Activated T-helper 2 cell treated with anti-CD3 and anti-CD28 coated beads, Interferon-gamma antibody, Interleukin-2, Interleukin-4, amounts not matched to agents 10 μg/mL and 5 μg/mL and 100 μg/mL, durations not matched to agents 14 hours and 24 hours and 36 hours (primary cell): ENCODE results near the gene CAT. TPM values are rescaled to one million over a fixed set of nuclear protein-coding genes. Genes with fewer than 3 reads are reported as not detected.
A peak's percentile ranks its signal among the peaks of the same experiment; 100 is the strongest.

ENCODE experiments used
- DNase-seq: peaks from one replicate; pipeline ENCODE4 v3.0.0; 2021; ENCODE audit warnings: low spot score
- H3K27ac Mint-ChIP-seq: one replicate; pipeline ENCODE4 v1.8.0; 2021; ENCODE audit warnings: mixed read lengths
- H3K27me3 Mint-ChIP-seq: one replicate; pipeline ENCODE4 v1.8.0; 2021; ENCODE audit warnings: low read depth, mixed read lengths
- H3K36me3 Mint-ChIP-seq: one replicate; pipeline ENCODE4 v1.8.0; 2021; ENCODE audit warnings: low read depth, mixed read lengths
- H3K4me1 Mint-ChIP-seq: one replicate; pipeline ENCODE4 v1.8.0; 2021; ENCODE audit warnings: low read depth, mixed read lengths
- H3K4me3 Mint-ChIP-seq: one replicate; pipeline ENCODE4 v1.8.0; 2021; ENCODE audit warnings: low read depth, mild to moderate bottlenecking, moderate library complexity, mixed read lengths
- H3K9me3 Mint-ChIP-seq: one replicate; pipeline ENCODE4 v1.8.0; 2021; ENCODE audit warnings: mixed read lengths
- intact Hi-C: fragments of 100-400 bp; cut with micrococcal nuclease; formaldehyde crosslinking; loops from one replicate; pipeline ENCODE4 v1.15.1; 2023
- total RNA-seq: library from RNA; stranded (reverse); gene quantifications from 2 replicates; pipeline ENCODE4 v1.2.3, GENCODE V29; 2022

The CAT gene
- total RNA-seq, 1 donor from 2014 or later = 33.1 TPM

DNA sequence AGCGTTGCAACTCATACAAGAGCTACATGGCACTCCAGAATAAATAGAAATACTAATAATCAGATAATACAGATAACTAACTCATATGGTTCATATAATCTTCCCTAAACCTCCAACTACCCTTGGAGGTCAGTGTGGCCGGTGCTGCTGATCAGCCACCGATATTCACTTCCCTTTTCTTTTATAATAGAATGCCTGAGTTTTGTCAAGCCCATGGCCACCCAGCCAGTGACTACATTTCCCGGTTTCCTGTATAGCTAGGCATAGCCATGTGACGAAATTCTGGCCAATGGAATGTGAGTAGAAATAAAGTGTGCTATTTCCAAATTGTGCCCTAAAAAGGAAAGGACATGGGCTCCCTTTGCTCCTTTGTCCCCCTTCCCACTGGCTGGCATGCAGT is 5.9 kb upstream of the CAT start:
- no peaks in the 10 kb centered on the region for H3K36me3 Mint-ChIP-seq
- H3K4me3 Mint-ChIP-seq = no peak overlapping the region
- peaks cover 11% of the 10 kb centered on the region for H3K4me1 Mint-ChIP-seq
- intact Hi-C loops = no loop called here
- no peak for DNase-seq
- no peak overlapping the region for H3K27ac Mint-ChIP-seq
- peaks cover 22% of the 10 kb centered on the region for H3K27me3 Mint-ChIP-seq
- H3K9me3 Mint-ChIP-seq = no peaks in the 10 kb centered on the region

DNA sequence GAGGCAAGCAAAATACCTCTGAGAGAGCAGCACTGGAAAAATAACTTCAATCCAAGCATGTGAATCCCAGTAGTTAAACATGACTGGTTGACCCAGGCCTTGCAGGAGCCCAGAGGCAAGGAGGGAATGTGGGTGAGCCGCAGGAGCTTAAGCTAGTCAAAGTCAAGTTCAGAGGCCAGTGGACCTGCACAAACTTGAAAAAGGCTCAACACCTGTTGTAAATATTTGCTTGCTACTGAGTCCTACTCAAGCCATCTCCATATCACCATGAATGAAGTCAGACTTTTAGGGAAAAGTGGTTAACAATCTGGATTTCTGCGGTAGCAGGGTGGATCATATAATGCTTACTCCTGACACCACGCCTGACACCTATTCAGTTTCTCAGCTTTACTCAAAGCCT is 4.8 kb upstream of the CAT start:
- peaks cover 22% of the 10 kb centered on the region for H3K27me3 Mint-ChIP-seq
- no peak overlapping the region for H3K27ac Mint-ChIP-seq
- peaks cover 11% of the 10 kb centered on the region for H3K4me1 Mint-ChIP-seq
- H3K36me3 Mint-ChIP-seq = no peaks in the 10 kb centered on the region
- H3K9me3 Mint-ChIP-seq = no peaks in the 10 kb centered on the region
- intact Hi-C loops = no loop called here
- H3K4me3 Mint-ChIP-seq = no peak overlapping the region
- DNase-seq = no peak

DNA sequence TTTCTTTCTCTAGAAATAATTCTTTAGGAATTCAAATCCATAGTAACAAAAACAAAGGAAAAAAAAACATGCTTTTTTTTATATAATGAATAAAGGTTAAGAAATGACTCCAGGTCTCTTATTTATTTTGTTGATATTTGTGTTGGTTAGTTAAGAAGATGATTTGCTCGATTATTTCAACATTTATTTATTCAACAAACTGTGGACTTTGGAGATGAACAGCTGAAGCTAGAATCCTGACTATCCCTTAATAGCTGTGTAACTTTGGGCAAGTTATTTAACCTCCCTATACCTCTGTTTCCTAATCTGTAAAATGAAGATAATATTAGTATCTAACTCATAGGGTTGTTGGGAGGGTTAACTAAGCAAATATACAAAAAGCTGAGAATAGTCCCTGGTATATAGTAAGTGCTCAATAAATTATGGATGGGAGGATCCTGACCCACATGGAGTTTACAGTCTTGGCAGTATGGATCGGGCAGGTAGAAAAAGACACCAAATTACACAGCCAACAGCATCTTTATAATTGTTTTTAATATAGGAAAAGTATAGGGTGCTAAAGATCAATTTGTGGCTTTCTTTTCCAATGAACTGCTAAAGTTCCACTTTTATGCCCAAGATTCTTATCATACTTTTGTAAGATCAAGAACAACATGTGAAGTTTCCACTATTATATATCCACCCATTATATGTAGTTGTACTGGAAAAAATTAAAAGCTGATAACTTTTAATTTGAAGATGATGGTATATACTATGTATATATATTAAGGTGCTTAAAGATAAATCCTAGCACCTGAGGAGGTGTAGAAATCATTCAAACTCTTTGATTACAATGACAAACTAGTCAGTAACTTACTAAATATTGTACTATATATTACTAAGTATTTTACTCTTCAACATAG is 1.3 kb upstream of the CAT start:
- no peaks in the 10 kb centered on the region for H3K9me3 Mint-ChIP-seq
- intact Hi-C loops = loop anchor here (1.0 to 2.0 kb wide), 3 partner anchors 79 to 386 kb away; partner anchors contain the start of genes ABTB2 and CAPRIN1
- DNase-seq = no peak
- peaks cover 7% of the 10 kb centered on the region for H3K27me3 Mint-ChIP-seq
- no peak overlapping the region for H3K27ac Mint-ChIP-seq
- peaks cover 19% of the 10 kb centered on the region for H3K4me1 Mint-ChIP-seq
- peaks cover 6% of the 10 kb centered on the region for H3K36me3 Mint-ChIP-seq
- H3K4me3 Mint-ChIP-seq = no peak overlapping the region

DNA sequence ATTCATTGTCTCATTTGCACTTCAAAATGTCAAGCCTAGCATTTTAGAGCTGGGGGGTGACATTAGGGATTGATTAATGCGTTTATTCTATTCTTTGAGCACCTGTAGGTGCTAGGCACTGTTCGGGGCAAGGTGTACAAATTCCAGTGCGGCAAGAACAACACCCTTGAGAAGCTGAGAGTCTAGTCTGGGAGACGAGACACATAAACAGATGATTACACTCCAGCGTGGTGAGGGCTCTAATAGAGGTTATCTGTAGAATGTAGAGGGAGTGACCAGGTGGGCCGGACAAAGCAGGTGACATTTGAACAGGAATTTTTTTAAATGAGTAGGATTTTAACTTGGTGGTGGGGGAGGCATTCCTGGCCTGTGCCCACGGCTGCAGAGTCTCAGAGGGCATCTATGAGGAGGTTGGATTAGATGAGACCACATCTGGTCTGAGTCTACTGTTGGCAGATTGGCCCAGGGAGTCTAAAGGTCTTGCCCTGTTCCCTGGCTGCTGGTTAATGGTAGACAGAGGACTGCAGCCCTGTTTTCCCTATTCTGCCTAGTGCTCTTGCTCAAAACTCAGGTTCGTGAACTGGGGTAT is 970 bp downstream of the CAT start:
- Mint-ChIP-seq H3K36me3 (peaks cover 9% of the 10 kb centered on the region), H3K4me1 (peaks cover 30% of the 10 kb centered on the region), H3K9me3 (no peaks in the 10 kb centered on the region), H3K4me3 (peak overlapping the region; percentile 90), H3K27ac (peak overlapping the region; percentile 89), H3K27me3 (no peaks in the 10 kb centered on the region)
- no peak for DNase-seq
- intact Hi-C loops = loop anchor here (2.0 kb wide), 2 partner anchors 81 to 211 kb away; partner anchors contain the start of gene ABTB2

DNA sequence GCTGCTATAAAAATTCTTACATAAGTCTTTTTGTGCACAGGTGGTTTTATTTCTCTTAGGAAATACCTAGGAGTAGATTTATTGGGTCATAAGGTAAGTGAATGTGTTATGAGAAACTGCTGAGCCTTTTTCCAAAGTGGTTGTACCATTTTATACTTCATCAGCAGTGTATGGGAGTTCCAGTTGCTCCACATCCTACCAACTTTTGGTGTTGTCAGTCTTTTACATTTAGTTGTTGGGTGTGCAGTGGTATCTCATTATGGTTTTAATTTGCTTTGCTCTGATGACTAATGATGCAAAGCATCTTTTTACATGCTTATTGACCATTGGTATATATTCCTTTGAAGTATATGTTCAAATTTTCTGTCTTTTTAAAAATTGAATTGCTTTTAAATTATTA is 3.1 kb downstream of the CAT start:
- no peaks in the 10 kb centered on the region for H3K27me3 Mint-ChIP-seq
- H3K36me3 Mint-ChIP-seq = peaks cover 9% of the 10 kb centered on the region
- intact Hi-C loops = no loop called here
- no peak overlapping the region for H3K27ac Mint-ChIP-seq
- H3K4me3 Mint-ChIP-seq = no peak overlapping the region
- no peak for DNase-seq
- H3K4me1 Mint-ChIP-seq = peaks cover 27% of the 10 kb centered on the region
- no peaks in the 10 kb centered on the region for H3K9me3 Mint-ChIP-seq

DNA sequence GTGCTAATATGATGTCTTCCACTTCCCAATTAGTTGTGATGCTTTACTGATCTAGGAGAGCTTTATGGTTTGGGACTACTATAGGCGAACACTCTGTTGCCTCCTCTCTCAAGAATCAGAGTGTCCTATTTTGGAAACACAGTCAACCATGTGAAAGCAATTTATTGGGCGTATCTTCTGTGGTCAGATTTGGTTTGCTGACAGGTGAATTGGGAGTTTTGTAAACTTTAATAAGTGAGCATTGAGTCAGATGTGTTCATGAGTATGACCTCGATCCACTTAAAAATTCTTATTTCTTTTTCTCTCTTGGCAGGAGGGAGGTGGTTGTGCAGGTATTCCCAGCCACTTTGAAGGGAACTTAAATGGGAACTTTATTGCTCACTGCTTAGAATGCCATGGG is 4.4 kb downstream of the CAT start:
- DNase-seq = no peak
- Mint-ChIP-seq H3K27me3 (no peaks in the 10 kb centered on the region), H3K4me1 (peaks cover 30% of the 10 kb centered on the region), H3K36me3 (peaks cover 13% of the 10 kb centered on the region), H3K9me3 (no peaks in the 10 kb centered on the region), H3K27ac (no peak overlapping the region), H3K4me3 (no peak overlapping the region)
- intact Hi-C loops = no loop called here

DNA sequence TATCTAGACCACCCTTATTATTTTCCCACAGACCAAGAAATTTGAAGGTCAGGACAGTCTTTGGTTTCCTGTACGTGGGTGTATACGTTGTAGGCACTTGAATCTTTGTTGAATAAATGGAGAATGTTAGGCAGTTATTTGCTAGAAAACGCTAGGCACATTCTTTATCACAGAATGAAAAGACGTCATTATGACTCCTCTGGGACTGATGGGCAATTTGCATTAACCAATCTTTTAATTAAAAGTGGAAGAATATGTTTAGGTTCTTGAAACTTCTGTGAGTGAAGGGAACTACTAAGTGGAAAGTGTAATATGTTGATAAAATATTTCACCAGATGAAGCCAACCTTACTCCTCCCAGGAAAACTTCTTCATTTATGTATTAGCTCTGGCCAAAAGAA is 5.7 kb downstream of the CAT start:
- no peak for DNase-seq
- Mint-ChIP-seq H3K27ac (no peak overlapping the region), H3K36me3 (peaks cover 19% of the 10 kb centered on the region), H3K27me3 (no peaks in the 10 kb centered on the region), H3K4me1 (peaks cover 38% of the 10 kb centered on the region), H3K9me3 (no peaks in the 10 kb centered on the region), H3K4me3 (no peak overlapping the region)
- intact Hi-C loops = no loop called here

DNA sequence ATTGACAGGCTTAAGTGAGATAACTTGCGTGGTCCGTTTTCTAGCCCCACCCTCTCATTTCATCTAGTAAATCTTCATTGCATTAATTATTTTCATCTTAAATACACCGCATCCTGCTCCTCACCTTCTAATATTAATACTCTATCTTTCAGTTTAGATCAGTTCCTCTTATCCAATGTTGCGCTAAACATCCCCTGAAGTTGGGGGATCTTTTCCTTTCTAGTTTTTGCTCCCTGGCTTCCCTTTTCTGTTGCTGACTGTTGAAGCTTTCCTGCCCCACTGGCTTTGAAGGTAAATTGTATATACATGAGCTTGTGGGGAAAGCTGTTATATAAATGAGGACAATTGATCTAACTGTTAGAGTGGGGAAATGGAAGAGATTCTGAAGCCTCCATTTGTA is 7.2 kb downstream of the CAT start:
- H3K4me1 Mint-ChIP-seq = peaks cover 33% of the 10 kb centered on the region
- no peak overlapping the region for H3K27ac Mint-ChIP-seq
- no peaks in the 10 kb centered on the region for H3K27me3 Mint-ChIP-seq
- H3K9me3 Mint-ChIP-seq = no peaks in the 10 kb centered on the region
- H3K36me3 Mint-ChIP-seq = peaks cover 31% of the 10 kb centered on the region
- intact Hi-C loops = no loop called here
- DNase-seq = no peak
- H3K4me3 Mint-ChIP-seq = no peak overlapping the region

DNA sequence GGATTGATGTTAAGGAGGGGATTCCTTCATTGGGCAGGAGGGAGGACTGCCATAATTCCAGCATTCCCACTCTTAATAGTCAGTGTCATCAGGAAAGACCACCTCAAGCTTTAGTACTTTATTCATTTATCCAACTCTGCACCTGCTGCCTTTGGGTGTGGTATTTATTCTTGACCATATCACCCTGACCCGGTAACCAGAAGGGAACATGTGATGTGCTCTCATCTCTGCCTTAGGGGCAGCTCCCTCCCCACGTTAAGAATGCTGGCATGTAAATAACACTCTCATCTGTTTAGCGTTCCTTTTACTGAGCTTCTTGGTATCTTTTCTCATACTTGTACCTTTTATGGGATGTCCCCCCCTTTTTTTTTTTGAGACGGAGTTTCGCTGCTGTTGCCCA is 7.7 kb downstream of the CAT start:
- no peak overlapping the region for H3K27ac Mint-ChIP-seq
- no peak overlapping the region for H3K4me3 Mint-ChIP-seq
- peaks cover 31% of the 10 kb centered on the region for H3K36me3 Mint-ChIP-seq
- intact Hi-C loops = no loop called here
- no peaks in the 10 kb centered on the region for H3K27me3 Mint-ChIP-seq
- no peak for DNase-seq
- H3K9me3 Mint-ChIP-seq = no peaks in the 10 kb centered on the region
- peaks cover 33% of the 10 kb centered on the region for H3K4me1 Mint-ChIP-seq

DNA sequence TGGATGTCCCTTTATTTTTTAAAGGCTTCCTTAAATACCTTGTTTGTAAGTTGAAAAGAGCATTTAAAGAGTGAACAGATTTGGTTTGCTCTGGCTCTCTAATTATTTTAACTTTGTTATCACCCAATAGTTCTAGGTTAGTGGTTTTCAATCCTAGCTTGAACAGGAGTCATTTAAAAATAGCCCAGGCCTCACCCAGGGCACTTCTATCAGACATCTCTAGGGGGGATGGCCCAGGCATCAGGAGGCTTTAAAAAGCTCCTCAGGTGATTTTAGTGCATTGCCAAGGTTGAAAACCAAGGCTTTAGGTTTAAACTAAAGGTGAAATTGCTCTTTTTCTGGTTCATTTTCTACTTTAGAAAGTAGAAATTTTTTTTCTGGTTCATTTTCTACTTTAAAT is 8.3 kb downstream of the CAT start:
- no peak for DNase-seq
- no peak overlapping the region for H3K27ac Mint-ChIP-seq
- H3K9me3 Mint-ChIP-seq = no peaks in the 10 kb centered on the region
- intact Hi-C loops = no loop called here
- H3K27me3 Mint-ChIP-seq = no peaks in the 10 kb centered on the region
- H3K4me1 Mint-ChIP-seq = peaks cover 33% of the 10 kb centered on the region
- peaks cover 33% of the 10 kb centered on the region for H3K36me3 Mint-ChIP-seq
- no peak overlapping the region for H3K4me3 Mint-ChIP-seq

DNA sequence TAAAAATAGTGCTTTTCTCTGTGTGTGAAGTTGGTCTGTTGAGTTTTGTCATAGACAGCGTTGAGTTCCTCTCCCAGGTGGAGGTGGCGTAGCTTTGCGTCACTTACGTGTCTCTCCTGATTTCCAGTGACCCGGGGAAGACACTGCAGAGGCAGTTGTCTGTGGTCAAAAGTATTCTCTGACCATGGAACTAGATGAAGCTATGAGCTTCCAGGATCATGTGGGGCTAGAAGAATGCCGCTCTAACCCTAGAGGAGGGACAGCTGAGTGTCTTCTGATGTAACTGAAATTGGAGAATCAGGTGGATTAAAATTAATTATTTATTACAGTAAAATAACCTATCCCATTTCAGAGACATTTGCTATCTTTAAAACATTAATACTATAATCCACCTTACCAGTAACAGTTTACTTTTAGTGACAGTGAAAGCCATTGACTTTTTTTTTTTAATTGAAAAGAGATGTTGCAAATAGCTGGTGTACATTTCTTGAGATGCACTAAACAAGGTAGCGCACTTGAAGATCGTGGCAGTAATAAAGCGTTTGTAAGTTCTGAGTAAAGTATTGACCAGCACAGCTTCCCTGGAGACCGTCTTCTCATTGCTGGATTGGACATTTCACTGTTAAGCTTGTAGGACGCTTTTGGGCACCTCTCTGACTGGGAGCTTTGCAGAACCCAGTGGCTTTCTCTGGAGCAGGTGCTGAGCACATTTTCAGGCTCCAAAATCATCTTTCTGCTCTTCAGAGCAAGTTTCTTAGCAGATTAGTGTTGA is 9.7 kb downstream of the CAT start:
- H3K27ac Mint-ChIP-seq = no peak overlapping the region
- peaks cover 29% of the 10 kb centered on the region for H3K4me1 Mint-ChIP-seq

DNA sequence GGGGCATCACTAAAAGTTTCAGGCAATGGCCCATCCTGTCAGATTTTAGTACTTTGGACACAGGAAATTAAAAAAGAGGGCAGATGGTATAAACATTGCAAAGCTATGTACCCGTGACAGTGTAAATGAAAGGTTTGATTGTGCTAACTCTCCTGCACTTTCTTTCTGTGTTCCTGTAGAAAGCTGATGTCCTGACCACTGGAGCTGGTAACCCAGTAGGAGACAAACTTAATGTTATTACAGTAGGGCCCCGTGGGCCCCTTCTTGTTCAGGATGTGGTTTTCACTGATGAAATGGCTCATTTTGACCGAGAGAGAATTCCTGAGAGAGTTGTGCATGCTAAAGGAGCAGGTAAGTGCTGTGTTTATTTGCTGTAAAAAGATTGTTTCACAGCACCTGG is 10.3 kb downstream of the CAT start:
- intact Hi-C loops = no loop called here
- peaks cover 28% of the 10 kb centered on the region for H3K4me1 Mint-ChIP-seq
- H3K27me3 Mint-ChIP-seq = no peaks in the 10 kb centered on the region
- no peak overlapping the region for H3K4me3 Mint-ChIP-seq
- H3K9me3 Mint-ChIP-seq = no peaks in the 10 kb centered on the region
- DNase-seq = no peak
- H3K27ac Mint-ChIP-seq = no peak overlapping the region
- H3K36me3 Mint-ChIP-seq = peaks cover 43% of the 10 kb centered on the region

More for the DNA sequence above, 9.7 kb downstream of the CAT start:
- Mint-ChIP-seq H3K36me3 (peaks cover 38% of the 10 kb centered on the region), H3K27me3 (no peaks in the 10 kb centered on the region), H3K9me3 (no peaks in the 10 kb centered on the region), H3K4me3 (no peak overlapping the region)
- intact Hi-C loops = no loop called here
- no peak for DNase-seq

DNA sequence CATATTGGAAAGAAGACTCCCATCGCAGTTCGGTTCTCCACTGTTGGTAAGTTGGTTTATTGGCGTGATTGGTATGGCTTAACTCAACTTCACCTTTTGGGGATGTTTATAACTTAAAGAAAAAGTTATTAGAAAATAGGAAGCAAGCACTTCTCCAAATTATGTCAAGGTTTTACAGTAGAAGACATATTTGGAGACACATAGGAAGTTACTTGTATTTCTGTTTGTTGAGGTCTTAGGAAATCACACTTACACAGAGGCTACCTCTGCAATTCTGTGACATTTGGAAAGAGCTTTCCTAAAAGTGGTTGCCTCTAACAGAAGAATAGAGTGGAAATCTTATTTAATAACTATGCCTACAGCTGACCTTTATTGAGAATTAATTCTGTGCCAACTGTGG is 12.3 kb downstream of the CAT start:
- H3K27me3 Mint-ChIP-seq = no peaks in the 10 kb centered on the region
- H3K36me3 Mint-ChIP-seq = peaks cover 52% of the 10 kb centered on the region
- intact Hi-C loops = no loop called here
- no peak overlapping the region for H3K27ac Mint-ChIP-seq
- H3K4me1 Mint-ChIP-seq = peaks cover 22% of the 10 kb centered on the region
- no peak for DNase-seq
- no peak overlapping the region for H3K4me3 Mint-ChIP-seq
- no peaks in the 10 kb centered on the region for H3K9me3 Mint-ChIP-seq
